C4-2B (cell line): Measurements from ENCODE around the gene CNOT10.

Experiments used
- ZFX ChIP-seq: fragments of 450-650 bp; IDR thresholded peaks from 2 replicates; pipeline ENCODE4 v1.6.1; 2017
- TF ChIP-seq, protein P1 (sequence below): fragments of 450-650 bp; conservative IDR thresholded peaks from 2 replicates; pipeline ENCODE4 v1.5.1; 2017; ENCODE audit warnings: mild to moderate bottlenecking

DNA sequence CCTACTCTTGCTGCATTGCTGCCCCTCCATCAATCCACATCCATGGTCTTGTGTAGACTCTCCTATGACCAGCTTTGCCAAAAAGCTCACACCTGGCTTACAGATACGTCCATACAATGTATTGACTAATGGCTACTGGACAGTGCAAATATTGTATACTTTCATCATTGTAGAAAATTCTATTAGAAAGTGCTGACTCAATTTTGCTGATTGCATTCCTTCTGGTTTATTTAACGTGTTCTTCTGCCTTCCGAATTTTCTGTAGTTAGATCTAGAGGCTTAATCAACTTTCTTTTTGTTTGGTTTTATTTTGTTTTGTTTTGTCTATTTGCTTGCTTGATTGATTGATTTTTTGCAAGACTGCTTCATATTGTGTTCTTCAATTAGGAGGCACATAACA, 29.8 kb upstream of the CNOT10 start:
- TF ChIP-seq, protein P1, sequence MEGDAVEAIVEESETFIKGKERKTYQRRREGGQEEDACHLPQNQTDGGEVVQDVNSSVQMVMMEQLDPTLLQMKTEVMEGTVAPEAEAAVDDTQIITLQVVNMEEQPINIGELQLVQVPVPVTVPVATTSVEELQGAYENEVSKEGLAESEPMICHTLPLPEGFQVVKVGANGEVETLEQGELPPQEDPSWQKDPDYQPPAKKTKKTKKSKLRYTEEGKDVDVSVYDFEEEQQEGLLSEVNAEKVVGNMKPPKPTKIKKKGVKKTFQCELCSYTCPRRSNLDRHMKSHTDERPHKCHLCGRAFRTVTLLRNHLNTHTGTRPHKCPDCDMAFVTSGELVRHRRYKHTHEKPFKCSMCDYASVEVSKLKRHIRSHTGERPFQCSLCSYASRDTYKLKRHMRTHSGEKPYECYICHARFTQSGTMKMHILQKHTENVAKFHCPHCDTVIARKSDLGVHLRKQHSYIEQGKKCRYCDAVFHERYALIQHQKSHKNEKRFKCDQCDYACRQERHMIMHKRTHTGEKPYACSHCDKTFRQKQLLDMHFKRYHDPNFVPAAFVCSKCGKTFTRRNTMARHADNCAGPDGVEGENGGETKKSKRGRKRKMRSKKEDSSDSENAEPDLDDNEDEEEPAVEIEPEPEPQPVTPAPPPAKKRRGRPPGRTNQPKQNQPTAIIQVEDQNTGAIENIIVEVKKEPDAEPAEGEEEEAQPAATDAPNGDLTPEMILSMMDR = no peak
- no peak for TF ChIP-seq ZFX
